Keratinocyte (primary cell): Measurements from ENCODE around the gene NUDT14. TPM values are rescaled to one million over a fixed set of nuclear protein-coding genes. Genes with fewer than 3 reads are reported as not detected.

Experiments
- DNase-seq: peaks from one replicate; pipeline ENCODE4 v3.0.0-alpha.2; 2011; ENCODE audit warnings: low read depth, missing footprints, low spot score
- FAIRE-seq: peaks from 2 replicates; lab custom pipeline; 2011; peaks lifted over from hg19 to GRCh38; lab: Jason Lieb, UNC
- H2AFZ ChIP-seq: 2 replicates; pipeline ENCODE4 v1.6.0; 2012; ENCODE audit warnings: low read length, control low read depth, inconsistent platforms; ENCODE audit not compliant: control insufficient read depth
- H3K27ac ChIP-seq: 2 replicates; pipeline ENCODE4 v1.5.1; 2011; ENCODE audit warnings: low read length; ENCODE audit not compliant: control insufficient read depth, insufficient read depth
- H3K27me3 ChIP-seq: 3 replicates; pipeline ENCODE4 v1.6.0; 2011; ENCODE audit warnings: low read length; ENCODE audit not compliant: control insufficient read depth, insufficient read depth; ENCODE audit errors: extremely low read depth
- H3K36me3 ChIP-seq, 2 experiments: 2 replicates in 1 of 2; 3 replicates in 1 of 2; pipeline ENCODE4 v1.5.1; 2011; ENCODE audit warnings: low read length in 2 of 2, mild to moderate bottlenecking in 1 of 2; ENCODE audit not compliant: control insufficient read depth in 2 of 2, insufficient read depth in 2 of 2; ENCODE audit errors: extremely low read depth in 1 of 2
- H3K4me1 ChIP-seq: 3 replicates; pipeline ENCODE4 v1.5.1; 2011; ENCODE audit warnings: low read length; ENCODE audit not compliant: control insufficient read depth, insufficient read depth; ENCODE audit errors: extremely low read depth
- H3K4me2 ChIP-seq: 3 replicates; pipeline ENCODE4 v1.6.0; 2011; ENCODE audit warnings: low read depth, low read length; ENCODE audit not compliant: control insufficient read depth, insufficient read depth; ENCODE audit errors: extremely low read depth
- H3K4me3 ChIP-seq, 3 experiments: fragments of 200-600 bp in 1 of 3; sonication (generic) in 1 of 3; 2 replicates in 2 of 3; 3 replicates in 1 of 3; pipeline ENCODE4 v1.5.1; 2011 to 2016; ENCODE audit warnings: low read length in 3 of 3, mild to moderate bottlenecking in 3 of 3, control low read depth in 2 of 3, inconsistent platforms in 1 of 3, low read depth in 1 of 3, mixed read lengths in 1 of 3, mixed run types in 1 of 3, moderate library complexity in 1 of 3; ENCODE audit not compliant: control insufficient read depth in 2 of 3, insufficient read depth in 2 of 3; ENCODE audit errors: extremely low read depth in 1 of 3
- H3K79me2 ChIP-seq: 2 replicates; pipeline ENCODE4 v1.6.0; 2012; ENCODE audit warnings: low read length; ENCODE audit not compliant: control insufficient read depth, insufficient read depth
- H3K9ac ChIP-seq: 3 replicates; pipeline ENCODE4 v1.6.0; 2011; ENCODE audit warnings: low read length; ENCODE audit not compliant: control insufficient read depth, insufficient read depth; ENCODE audit errors: extremely low read depth
- H3K9me1 ChIP-seq: 3 replicates; pipeline ENCODE4 v1.6.0; 2011; ENCODE audit warnings: low read length; ENCODE audit not compliant: control insufficient read depth, insufficient read depth; ENCODE audit errors: extremely low read depth
- H3K9me3 ChIP-seq: 2 replicates; pipeline ENCODE4 v1.5.1; 2012; ENCODE audit warnings: low read depth, low read length; ENCODE audit not compliant: control insufficient read depth
- H4K20me1 ChIP-seq: 3 replicates; pipeline ENCODE4 v1.6.0; 2011; ENCODE audit warnings: low read length; ENCODE audit not compliant: control insufficient read depth, insufficient read depth; ENCODE audit errors: extremely low read depth
- EZH2 ChIP-seq: IDR thresholded peaks from one replicate; pipeline ENCODE4 v1.6.1; 2012; ENCODE audit warnings: inconsistent platforms, mild to moderate bottlenecking, low read length, moderate library complexity
- dilution Hi-C: fragments of 300-500 bp; cut with MboI; formaldehyde crosslinking; loops from one replicate; pipeline ENCODE4 v1.7.0; 2020; ENCODE audit warnings: low sequenced_read_pairs; ENCODE audit not compliant: extremely low pct_ligation_motif_present
- polyA plus RNA-seq, 5 experiments: library from polyadenylated mRNA; depleted of rRNA in 3 of 5; stranded (reverse) in 3 of 5; stranded (forward) in 1 of 5; unstranded in 1 of 5; fragments of >200 nt; gene quantifications; 1 replicate in 1 of 5; 2 replicates in 3 of 5; 3 replicates in 1 of 5; pipeline versions ENCODE4 v1.2.1 to v1.2.3, GENCODE V29; 2011 to 2012; ENCODE audit warnings: missing spikeins in 2 of 5, low read depth in 1 of 5, low replicate concordance in 1 of 5
- TF ChIP-seq, protein P1 (sequence below), 3 experiments: IDR thresholded peaks in 1 of 3; conservative IDR thresholded peaks in 1 of 3; optimal IDR thresholded peaks in 1 of 3; 2 replicates in 2 of 3; 3 replicates in 1 of 3; pipeline versions ENCODE3 to v1.5.1; 2011; ENCODE audit warnings: low read length in 3 of 3, mild to moderate bottlenecking in 3 of 3, moderate library complexity in 2 of 3, control low read depth in 1 of 3, inconsistent platforms in 1 of 3; ENCODE audit not compliant: insufficient read depth in 2 of 3; ENCODE audit errors: extremely low read depth in 1 of 3

The NUDT14 gene
- polyA plus RNA-seq, 1 donor (not counting 4 experiments of a cell fraction or from before 2014, with no cell fraction given): 15.6 TPM

GRCh38 chr14:105216490-105217247 lies 35.6 kb upstream of the NUDT14 start:
- Histone ChIP-seq H4K20me1 (no peaks in the 10 kb centered on the region), H3K79me2 (no peaks in the 10 kb centered on the region), H2AFZ (no peak overlapping the region), H3K4me2 (no peak overlapping the region), H3K4me1 (no peaks in the 10 kb centered on the region), H3K27ac (no peak overlapping the region), H3K27me3 (no peaks in the 10 kb centered on the region), H3K36me3 (peaks cover 0 to 24% of the 10 kb centered on the region in 2 experiments), H3K9me1 (no peaks in the 10 kb centered on the region), H3K9me3 (no peaks in the 10 kb centered on the region), H3K9ac (no peak overlapping the region), H3K4me3 (no peak overlapping the region)
- no peak for FAIRE-seq
- TF ChIP-seq EZH2: no peak
- TF ChIP-seq, protein P1, sequence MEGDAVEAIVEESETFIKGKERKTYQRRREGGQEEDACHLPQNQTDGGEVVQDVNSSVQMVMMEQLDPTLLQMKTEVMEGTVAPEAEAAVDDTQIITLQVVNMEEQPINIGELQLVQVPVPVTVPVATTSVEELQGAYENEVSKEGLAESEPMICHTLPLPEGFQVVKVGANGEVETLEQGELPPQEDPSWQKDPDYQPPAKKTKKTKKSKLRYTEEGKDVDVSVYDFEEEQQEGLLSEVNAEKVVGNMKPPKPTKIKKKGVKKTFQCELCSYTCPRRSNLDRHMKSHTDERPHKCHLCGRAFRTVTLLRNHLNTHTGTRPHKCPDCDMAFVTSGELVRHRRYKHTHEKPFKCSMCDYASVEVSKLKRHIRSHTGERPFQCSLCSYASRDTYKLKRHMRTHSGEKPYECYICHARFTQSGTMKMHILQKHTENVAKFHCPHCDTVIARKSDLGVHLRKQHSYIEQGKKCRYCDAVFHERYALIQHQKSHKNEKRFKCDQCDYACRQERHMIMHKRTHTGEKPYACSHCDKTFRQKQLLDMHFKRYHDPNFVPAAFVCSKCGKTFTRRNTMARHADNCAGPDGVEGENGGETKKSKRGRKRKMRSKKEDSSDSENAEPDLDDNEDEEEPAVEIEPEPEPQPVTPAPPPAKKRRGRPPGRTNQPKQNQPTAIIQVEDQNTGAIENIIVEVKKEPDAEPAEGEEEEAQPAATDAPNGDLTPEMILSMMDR (optimal IDR thresholded peaks at IDR 0.05 in 1 of 3, IDR thresholded peaks at IDR 0.05 in 1 of 3, conservative IDR thresholded peaks at IDR 0.05 in 1 of 3; ENCODE audit: extremely low read depth in 1 of 3, insufficient read depth in 2 of 3, low read length in 3 of 3): no peak
- dilution Hi-C loops: no loop called here
- DNase-seq: no peak

GRCh38 chr14:105215602-105216001 lies 34.5 kb upstream of the NUDT14 start:
- H4K20me1 ChIP-seq: no peaks in the 10 kb centered on the region
- FAIRE-seq: no peak
- no peaks in the 10 kb centered on the region for H3K27me3 ChIP-seq
- H3K9ac ChIP-seq: no peak overlapping the region
- H3K4me1 ChIP-seq: no peaks in the 10 kb centered on the region
- H3K36me3 ChIP-seq: peaks cover 0 to 18% of the 10 kb centered on the region in 2 experiments
- H2AFZ ChIP-seq: no peak overlapping the region
- DNase-seq: no peak
- no peaks in the 10 kb centered on the region for H3K9me3 ChIP-seq
- no peaks in the 10 kb centered on the region for H3K9me1 ChIP-seq
- TF ChIP-seq, protein P1 (optimal IDR thresholded peaks at IDR 0.05 in 1 of 3, IDR thresholded peaks at IDR 0.05 in 1 of 3, conservative IDR thresholded peaks at IDR 0.05 in 1 of 3; ENCODE audit: extremely low read depth in 1 of 3, insufficient read depth in 2 of 3, low read length in 3 of 3): no peak
- no peak for TF ChIP-seq EZH2
- no peak overlapping the region for H3K27ac ChIP-seq
- H3K4me3 ChIP-seq: no peak overlapping the region
- no peak overlapping the region for H3K4me2 ChIP-seq
- no peaks in the 10 kb centered on the region for H3K79me2 ChIP-seq
- dilution Hi-C loops: no loop called here
